IMR-90 (cell line): ENCODE data around the gene SNAPC4. TPM values are rescaled to one million over a fixed set of nuclear protein-coding genes. Genes with fewer than 3 reads are reported as not detected.

Source experiments
- ATAC-seq: fragments of 200-7000 bp; cut with Tn5 transposase; 2 replicates; pipeline ENCODE4 v1.9.1; 2020; ENCODE audit warnings: low read depth, mild to moderate bottlenecking, moderate library complexity
- BruUV-seq: library from RNA; stranded (reverse); fragments of 400-500 nt; replicated peaks from 2 replicates; lab custom pipeline; 2021; lab: Mats Ljungman, UMichigan
- CTCF ChIA-PET: fragments of 300-600 bp; formaldehyde crosslinking; extraction: SDS; loops from one replicate; lab custom pipeline; 2021; ENCODE audit warnings: antibody characterized with exemption; lab: Yijun Ruan, JAX
- POLR2A ChIA-PET: fragments of 300-600 bp; sonication (Branson Sonifier 250); formaldehyde crosslinking; loops from one replicate; lab custom pipeline; 2022; ENCODE audit warnings: antibody characterized with exemption; ENCODE audit not compliant: unreplicated experiment; lab: Charles Lee
- DNase-seq: peaks from one replicate; pipeline ENCODE4 v3.0.0; 2013
- H2AFZ ChIP-seq: replicated peaks from 2 replicates; pipeline ENCODE3; 2013; ENCODE audit warnings: low read length, mild to moderate bottlenecking; ENCODE audit not compliant: poor library complexity
- H2AK5ac ChIP-seq: 2 replicates; pipeline ENCODE4 v1.6.1; 2013; ENCODE audit warnings: low read depth, low read length, inconsistent platforms
- H2AK9ac ChIP-seq: replicated peaks from 2 replicates; pipeline ENCODE3; 2013; ENCODE audit warnings: mild to moderate bottlenecking, low read depth, low read length, moderate library complexity; ENCODE audit not compliant: poor library complexity
- H2BK120ac ChIP-seq: 2 replicates; pipeline ENCODE4 v1.6.1; 2013; ENCODE audit warnings: low read depth, low read length, inconsistent platforms
- H2BK15ac ChIP-seq: 3 replicates; pipeline ENCODE4 v1.6.1; 2013; ENCODE audit warnings: low read depth, low read length, inconsistent platforms
- H2BK20ac ChIP-seq: 2 replicates; pipeline ENCODE4 v1.6.1; 2013; ENCODE audit warnings: low read depth, mild to moderate bottlenecking, inconsistent platforms, low read length, moderate library complexity
- H2BK5ac ChIP-seq: 2 replicates; pipeline ENCODE4 v1.6.1; 2013; ENCODE audit warnings: mild to moderate bottlenecking, low read depth, low read length, inconsistent platforms; ENCODE audit not compliant: poor library complexity, severe bottlenecking
- H3K14ac ChIP-seq: replicated peaks from 2 replicates; pipeline ENCODE4 v1.6.1; 2013; ENCODE audit warnings: low read depth, low read length, inconsistent platforms
- H3K18ac ChIP-seq: 2 replicates; pipeline ENCODE4 v1.6.1; 2013; ENCODE audit warnings: low read depth, low read length, control low read depth
- H3K23ac ChIP-seq: 2 replicates; pipeline ENCODE4 v1.6.1; 2013; ENCODE audit warnings: low read depth, low read length, inconsistent platforms
- H3K27ac ChIP-seq: 2 replicates; pipeline ENCODE4 v1.5.1; 2013; ENCODE audit warnings: mild to moderate bottlenecking, control low read depth, low read length; ENCODE audit not compliant: insufficient read depth
- H3K27me3 ChIP-seq: 2 replicates; pipeline ENCODE4 v1.6.1; 2013; ENCODE audit warnings: low read length; ENCODE audit not compliant: control insufficient read depth, insufficient read depth
- H3K36me3 ChIP-seq: 2 replicates; pipeline ENCODE4 v1.6.1; 2013; ENCODE audit warnings: low read length, mixed read lengths; ENCODE audit not compliant: control insufficient read depth, insufficient read depth
- H3K4ac ChIP-seq: 2 replicates; pipeline ENCODE4 v1.6.1; 2013; ENCODE audit warnings: low read depth, low read length, inconsistent platforms
- H3K4me1 ChIP-seq: 2 replicates; pipeline ENCODE4 v1.6.1; 2013; ENCODE audit warnings: low read length, mixed read lengths; ENCODE audit not compliant: control insufficient read depth, insufficient read depth
- H3K4me2 ChIP-seq: 2 replicates; pipeline ENCODE4 v1.6.1; 2013; ENCODE audit warnings: low read depth, mild to moderate bottlenecking, control low read depth, low read length, moderate library complexity
- H3K4me3 ChIP-seq: 2 replicates; pipeline ENCODE4 v1.5.1; 2013; ENCODE audit warnings: low read depth, mild to moderate bottlenecking, control low read depth, low read length, moderate library complexity; ENCODE audit not compliant: insufficient read depth
- H3K56ac ChIP-seq: 2 replicates; pipeline ENCODE4 v1.6.1; 2013; ENCODE audit warnings: low read length, inconsistent platforms; ENCODE audit not compliant: insufficient read depth; ENCODE audit errors: extremely low read depth
- H3K79me1 ChIP-seq, 2 experiments: 2 replicates each; pipeline ENCODE4 v1.6.1; 2013; ENCODE audit warnings: low read length in 2 of 2, inconsistent platforms in 1 of 2, low read depth in 1 of 2
- H3K9ac ChIP-seq: 2 replicates; pipeline ENCODE4 v1.6.1; 2013; ENCODE audit warnings: low read depth, low read length, control low read depth
- H3K9me1 ChIP-seq: 2 replicates; pipeline ENCODE4 v1.6.1; 2013; ENCODE audit warnings: low read length, inconsistent platforms; ENCODE audit not compliant: insufficient read depth
- H3K9me3 ChIP-seq: 2 replicates; pipeline ENCODE4 v1.6.1; 2013; ENCODE audit warnings: low read length; ENCODE audit not compliant: control insufficient read depth, insufficient read depth
- H4K20me1 ChIP-seq: 2 replicates; pipeline ENCODE4 v1.6.1; 2013; ENCODE audit warnings: low read length, inconsistent platforms; ENCODE audit not compliant: insufficient read depth
- H4K5ac ChIP-seq: 2 replicates; pipeline ENCODE4 v1.6.1; 2013; ENCODE audit warnings: mild to moderate bottlenecking, low read depth, low read length, control low read depth
- H4K8ac ChIP-seq, 2 experiments: 2 replicates each; pipeline ENCODE4 v1.6.1; 2013; ENCODE audit warnings: low read depth in 2 of 2, low read length in 2 of 2, control low read depth in 1 of 2, inconsistent platforms in 1 of 2
- H4K91ac ChIP-seq: 2 replicates; pipeline ENCODE4 v1.6.1; 2013; ENCODE audit warnings: low read depth, low read length, inconsistent platforms; ENCODE audit not compliant: insufficient read depth
- BHLHE40 ChIP-seq: fragments of 150-350 bp; IDR thresholded peaks from 2 replicates; pipeline ENCODE4 v1.6.1; 2016; ENCODE audit warnings: mild to moderate bottlenecking, low read depth, low read length
- CEBPB ChIP-seq: IDR thresholded peaks from 2 replicates; pipeline ENCODE4 v1.6.1; 2012; ENCODE audit warnings: low read depth, low read length, improper control_type of control experiment
- WGBS, 2 experiments: methylation state at CpG; one replicate each; pipeline versions ENCODE4 v1.1.5 to v1.1.7; 2013; ENCODE audit warnings: missing lambda C conversion rate in 2 of 2; ENCODE audit not compliant: insufficient read length in 1 of 2; ENCODE audit errors: extremely low coverage in 2 of 2; 5-methylcytosine and 5-hydroxymethylcytosine counted together
- dilution Hi-C: fragments of 300-500 bp; cut with HindIII; formaldehyde crosslinking; loops from one replicate; pipeline ENCODE4 v1.14.3; 2018; ENCODE audit warnings: low sequenced_read_pairs; ENCODE audit not compliant: unreplicated experiment
- in situ Hi-C: fragments of 300-500 bp; cut with MboI; formaldehyde crosslinking; loops from 3 replicates; pipeline ENCODE4 v1.14.3; 2019; ENCODE audit warnings: low sequenced_read_pairs, inconsistent platforms, mixed read lengths
- intact Hi-C: fragments of 100-400 bp; cut with micrococcal nuclease; formaldehyde crosslinking; loops from 2 replicates; pipeline ENCODE4 v1.10.0; 2022
- polyA plus RNA-seq, 3 experiments: library from polyadenylated mRNA; depleted of rRNA; stranded (reverse); fragments of >200 nt; gene quantifications; 2 replicates each; pipeline ENCODE4 v1.2.3, GENCODE V29; 2012; ENCODE audit warnings: low replicate concordance in 1 of 3
- total RNA-seq: library from RNA; depleted of rRNA; stranded (reverse); fragments of >200 nt; gene quantifications from 2 replicates; pipeline ENCODE4 v1.2.3, GENCODE V29; 2012

Gene SNAPC4
- total and polyA plus RNA-seq, 2 of the 4 experiments (the other 2 are of a cell fraction), result 2.5 to 6.5 TPM

GRCh38 chr9:136424750-136425362 is 24.9 kb upstream of the SNAPC4 start:
- Histone ChIP-seq H2AK9ac (no peak overlapping the region), H2BK120ac (no peak overlapping the region), H3K14ac (no peak overlapping the region), H3K4me1 (no peaks in the 10 kb centered on the region), H3K56ac (no peak overlapping the region), H3K9ac (no peak overlapping the region), H2BK20ac (no peak overlapping the region), H3K9me3 (no peaks in the 10 kb centered on the region), H3K18ac (no peak overlapping the region), H2AFZ (no peak overlapping the region), H4K8ac (no peak overlapping the region), H3K23ac (no peak overlapping the region), H3K27me3 (no peaks in the 10 kb centered on the region), H3K36me3 (peaks cover 59% of the 10 kb centered on the region), H2BK5ac (no peak overlapping the region), H4K20me1 (peaks cover 6% of the 10 kb centered on the region; the same call in 1 of the 2 replicates), H3K9me1 (no peaks in the 10 kb centered on the region), H4K91ac (no peak overlapping the region), H2BK15ac (no peak overlapping the region), H4K5ac (no peak overlapping the region), H2AK5ac (no peak overlapping the region), H3K4ac (no peak overlapping the region), H3K4me3 (no peak overlapping the region), H3K27ac (no peak overlapping the region), H3K4me2 (no peak overlapping the region), H3K79me1 (no peaks in the 10 kb centered on the region; a peak in 1 of 4 replicates)
- ChIA-PET POLR2A (no interaction called here), CTCF (interaction anchor here (1.3 kb wide), 1 partner anchor 15 kb away, joined by 3 read pairs; no protein-coding TSS in a partner anchor)
- intact Hi-C loops (no loop called here), in situ Hi-C loops (no loop called here), dilution Hi-C loops (no loop called here)
- no peak for ATAC-seq
- BruUV-seq, result no TSS peak
- WGBS, 2 experiments, result 96% methylated on average over 14 of the region's 27 CpGs; no CpG with 5 or more reads in 1 of the 2 experiments
- no peak for TF ChIP-seq CEBPB
- no peak for TF ChIP-seq BHLHE40
- no peak for DNase-seq
